ENCODE measurements around the gene SRL. TPM values are rescaled to one million over a fixed set of nuclear protein-coding genes. Genes with fewer than 3 reads are reported as not detected.

Gene SRL
- total RNA-seq, 1 experiment from 2014 or later: 0.11 TPM

GRCh38 chr16:4273858-4274311, 32.0 kb upstream of the SRL start (continued):
- TF ChIP-seq ATF6 (CRISPR knock-in tag; IDR thresholded peaks at IDR 0.05) (no peak), EMX1 (CRISPR knock-in tag; IDR thresholded peaks at IDR 0.05) (0 out of 2 replicates have a peak, but pooled peaks have one; percentile 70), ZNF232 (CRISPR knock-in tag; IDR thresholded peaks at IDR 0.05) (no peak), IRF1 (CRISPR knock-in tag; IDR thresholded peaks at IDR 0.05) (no peak), IRF2 (CRISPR knock-in tag; IDR thresholded peaks at IDR 0.05; ENCODE audit: borderline replicate concordance, low read depth) (no peak), PRRX2 (CRISPR knock-in tag; IDR thresholded peaks at IDR 0.05) (0 out of 2 replicates have a peak, but pooled peaks have one; percentile 31)

- DNase-seq (ENCODE audit: low spot score) (peak; percentile 44), ATAC-seq (no peak; the same call in 1 of the 2 replicates)
- no peaks in the 10 kb centered on the region for H3K9me3 Mint-ChIP-seq
- peaks cover 4% of the 10 kb centered on the region for H3K36me3 Mint-ChIP-seq
- H3K4me3 Mint-ChIP-seq: peak overlapping the region; percentile 89
- peaks cover 14% of the 10 kb centered on the region for H3K4me1 Mint-ChIP-seq
- H3K27ac Mint-ChIP-seq: peak overlapping the region; percentile 95
- no peaks in the 10 kb centered on the region for H3K27me3 Mint-ChIP-seq (ENCODE audit: low read depth)
- POLR2A ChIA-PET: interaction anchor here (0.6 to 2.5 kb wide), 25 partner anchors 7 to 344 kb away, joined by 3 to 22 read pairs (median 4); partner anchors contain the start of gene PAM16
- 0 out of 2 replicates have a peak, but pooled peaks have one; percentile 28 for TF ChIP-seq USF1 (CRISPR knock-in tag; IDR thresholded peaks at IDR 0.05)
- TF ChIP-seq JUN (CRISPR knock-in tag; IDR thresholded peaks at IDR 0.05): 0 out of 2 replicates have a peak, but pooled peaks have one; percentile 54
- TF ChIP-seq USF2 (CRISPR knock-in tag; IDR thresholded peaks at IDR 0.05): 0 out of 2 replicates have a peak, but pooled peaks have one; percentile 18
- TF ChIP-seq TP53 (CRISPR knock-in tag; IDR thresholded peaks at IDR 0.05): no peak; the same call in 1 of the 2 replicates
- CTCF ChIA-PET: interaction anchor here (0.6 to 5.4 kb wide), 29 partner anchors 10 to 392 kb away, joined by 3 to 70 read pairs (median 6); partner anchors contain the start of genes CREBBP and GLIS2
Observed at GRCh38 chr16:4272114-4272956, 30.5 kb upstream of the SRL start.

GRCh38 chr16:4271176-4272113, 29.6 kb upstream of the SRL start:
- H3K9me3 Mint-ChIP-seq: no peaks in the 10 kb centered on the region
- H3K27ac Mint-ChIP-seq: peak overlapping the region; percentile 80
- ATAC-seq (peak; percentile 75), DNase-seq (ENCODE audit: low spot score) (peak; percentile 94)
- peaks cover 14% of the 10 kb centered on the region for H3K4me1 Mint-ChIP-seq
- POLR2A ChIA-PET: interaction anchor here (0.7 to 2.2 kb wide), 14 partner anchors 9 to 345 kb away, joined by 3 to 14 read pairs (median 4); partner anchors contain the start of gene GLIS2
- H3K4me3 Mint-ChIP-seq: peak overlapping the region; percentile 89
- peaks cover 4% of the 10 kb centered on the region for H3K36me3 Mint-ChIP-seq
- CTCF ChIA-PET: interaction anchor here (0.5 to 5.4 kb wide), 17 partner anchors 9 to 288 kb away, joined by 3 to 70 read pairs (median 5); partner anchors contain the start of gene GLIS2
- no peaks in the 10 kb centered on the region for H3K27me3 Mint-ChIP-seq (ENCODE audit: low read depth)
- TF ChIP-seq ZNF423 (CRISPR knock-in tag; IDR thresholded peaks at IDR 0.05) (peak; percentile 81), SMAD4 (CRISPR knock-in tag; IDR thresholded peaks at IDR 0.05) (no peak; the same call in 1 of the 2 replicates), GRHL2 (CRISPR knock-in tag; IDR thresholded peaks at IDR 0.05; ENCODE audit: insufficient replicate concordance, severe bottlenecking) (no peak), ARID4B (CRISPR knock-in tag; IDR thresholded peaks at IDR 0.05; ENCODE audit: borderline replicate concordance) (peak; percentile 92), ZNF121 (CRISPR knock-in tag; IDR thresholded peaks at IDR 0.05) (no peak), SMAD3 (CRISPR knock-in tag; IDR thresholded peaks at IDR 0.05; ENCODE audit: borderline replicate concordance) (peak; percentile 85), GABPB1 (CRISPR knock-in tag; IDR thresholded peaks at IDR 0.05) (peak; percentile 74), CDX4 (CRISPR knock-in tag; IDR thresholded peaks at IDR 0.05; ENCODE audit: borderline replicate concordance) (no peak)
